ENCODE data around the gene ROBO1.

DNA sequence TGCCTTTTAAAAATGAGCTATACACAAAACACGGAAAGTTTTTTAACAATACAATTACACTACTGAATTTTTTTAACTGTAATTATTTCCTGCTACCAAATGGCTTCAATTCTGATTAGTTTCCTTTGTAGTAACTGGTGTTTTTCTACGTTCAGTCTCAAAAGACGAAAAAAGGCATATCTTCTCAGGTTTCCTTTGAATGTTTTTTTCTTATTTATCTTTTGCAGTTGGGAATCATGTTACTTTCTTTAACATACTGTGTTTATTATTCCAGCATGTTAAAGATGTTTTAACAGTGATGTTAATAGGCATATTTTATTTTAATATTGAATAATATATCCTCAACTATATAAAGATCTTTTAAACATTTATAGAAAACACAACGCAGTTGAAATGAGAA lies 1055.5 kb downstream of the ROBO1 start:
- TF ChIP-seq, protein P1, sequence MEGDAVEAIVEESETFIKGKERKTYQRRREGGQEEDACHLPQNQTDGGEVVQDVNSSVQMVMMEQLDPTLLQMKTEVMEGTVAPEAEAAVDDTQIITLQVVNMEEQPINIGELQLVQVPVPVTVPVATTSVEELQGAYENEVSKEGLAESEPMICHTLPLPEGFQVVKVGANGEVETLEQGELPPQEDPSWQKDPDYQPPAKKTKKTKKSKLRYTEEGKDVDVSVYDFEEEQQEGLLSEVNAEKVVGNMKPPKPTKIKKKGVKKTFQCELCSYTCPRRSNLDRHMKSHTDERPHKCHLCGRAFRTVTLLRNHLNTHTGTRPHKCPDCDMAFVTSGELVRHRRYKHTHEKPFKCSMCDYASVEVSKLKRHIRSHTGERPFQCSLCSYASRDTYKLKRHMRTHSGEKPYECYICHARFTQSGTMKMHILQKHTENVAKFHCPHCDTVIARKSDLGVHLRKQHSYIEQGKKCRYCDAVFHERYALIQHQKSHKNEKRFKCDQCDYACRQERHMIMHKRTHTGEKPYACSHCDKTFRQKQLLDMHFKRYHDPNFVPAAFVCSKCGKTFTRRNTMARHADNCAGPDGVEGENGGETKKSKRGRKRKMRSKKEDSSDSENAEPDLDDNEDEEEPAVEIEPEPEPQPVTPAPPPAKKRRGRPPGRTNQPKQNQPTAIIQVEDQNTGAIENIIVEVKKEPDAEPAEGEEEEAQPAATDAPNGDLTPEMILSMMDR (conservative IDR thresholded peaks at IDR 0.05), result no peak
- no peak for TF ChIP-seq ZFX (IDR thresholded peaks at IDR 0.05)
